SW480 (cell line): Measurements from ENCODE around the gene FAR2.
"Not testable (repeated sequence)": the region's sequence is repeated elsewhere in the genome, so short reads cannot be mapped to it uniquely, and the experiment has no call there.

ENCODE experiments used
- DNase-seq: peaks from one replicate; pipeline ENCODE4 v3.0.0-alpha.2; 2016; ENCODE audit warnings: low spot score

Gene FAR2

DNA sequence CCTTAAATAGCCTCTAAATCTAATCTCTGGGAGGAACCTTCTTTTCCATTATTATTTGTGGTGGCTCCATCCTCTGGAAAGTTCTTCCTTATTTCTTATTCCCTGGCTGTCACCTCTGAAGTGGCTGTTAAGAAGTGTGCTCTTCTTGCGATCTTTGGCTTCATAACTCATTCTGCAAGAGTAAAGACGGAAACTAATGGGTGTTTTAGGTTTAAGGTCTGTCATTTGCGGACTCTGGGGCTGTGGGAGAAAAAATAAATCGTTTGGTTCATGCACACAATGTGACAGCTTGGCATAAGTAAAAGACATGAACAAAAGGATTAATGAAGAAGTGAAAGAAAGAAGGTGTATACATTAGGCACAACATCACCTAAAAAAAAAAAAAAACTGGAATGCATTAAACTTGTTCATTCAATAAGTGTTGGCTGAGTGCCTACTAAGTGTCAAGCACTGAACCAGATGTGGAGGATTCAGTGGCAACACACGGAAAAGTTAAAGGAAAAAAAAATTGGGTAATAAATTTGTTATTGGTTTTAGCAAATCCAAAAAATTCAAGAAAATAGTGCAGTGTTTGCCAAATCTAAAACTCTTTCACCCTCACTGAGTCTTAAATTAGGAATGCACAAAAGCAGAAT lies 132.4 kb downstream of the FAR2 start:
- no peak for DNase-seq

DNA sequence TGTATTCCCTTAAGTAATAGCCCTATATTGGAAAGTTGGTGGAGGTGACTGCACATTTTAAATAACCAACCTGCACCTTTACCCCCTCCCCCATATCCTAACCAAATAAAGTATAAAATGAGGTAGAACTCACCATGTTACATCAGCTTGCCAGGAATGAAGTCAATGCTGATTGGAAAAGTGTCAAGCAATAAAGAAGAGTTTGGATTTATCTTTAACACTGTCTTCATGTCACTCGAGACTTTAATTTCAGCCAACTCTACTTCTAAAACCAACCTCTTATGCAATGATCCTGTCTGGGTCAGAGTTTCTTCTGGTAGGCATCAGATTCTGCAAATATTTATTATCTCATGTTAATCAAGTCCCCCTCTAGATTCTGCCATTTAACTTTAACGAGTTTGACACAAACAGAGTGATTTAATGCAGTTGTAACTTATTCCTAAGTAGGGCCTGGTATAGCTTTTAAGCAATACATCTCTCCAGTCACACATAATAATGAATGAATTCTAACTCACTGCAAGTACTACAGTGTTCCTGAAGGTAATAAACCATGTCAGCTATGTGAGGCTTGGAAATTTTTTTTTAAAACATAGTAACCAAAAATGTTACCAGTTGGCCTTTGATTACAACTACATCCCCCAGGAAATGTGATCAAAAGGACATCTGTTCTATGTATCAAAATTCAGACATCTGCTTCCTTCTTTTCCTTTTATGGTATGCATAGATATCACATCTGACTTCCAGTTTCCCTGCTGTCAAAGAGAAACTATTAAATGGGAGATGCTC lies 133.1 kb downstream of the FAR2 start:
- DNase-seq, result no peak

DNA sequence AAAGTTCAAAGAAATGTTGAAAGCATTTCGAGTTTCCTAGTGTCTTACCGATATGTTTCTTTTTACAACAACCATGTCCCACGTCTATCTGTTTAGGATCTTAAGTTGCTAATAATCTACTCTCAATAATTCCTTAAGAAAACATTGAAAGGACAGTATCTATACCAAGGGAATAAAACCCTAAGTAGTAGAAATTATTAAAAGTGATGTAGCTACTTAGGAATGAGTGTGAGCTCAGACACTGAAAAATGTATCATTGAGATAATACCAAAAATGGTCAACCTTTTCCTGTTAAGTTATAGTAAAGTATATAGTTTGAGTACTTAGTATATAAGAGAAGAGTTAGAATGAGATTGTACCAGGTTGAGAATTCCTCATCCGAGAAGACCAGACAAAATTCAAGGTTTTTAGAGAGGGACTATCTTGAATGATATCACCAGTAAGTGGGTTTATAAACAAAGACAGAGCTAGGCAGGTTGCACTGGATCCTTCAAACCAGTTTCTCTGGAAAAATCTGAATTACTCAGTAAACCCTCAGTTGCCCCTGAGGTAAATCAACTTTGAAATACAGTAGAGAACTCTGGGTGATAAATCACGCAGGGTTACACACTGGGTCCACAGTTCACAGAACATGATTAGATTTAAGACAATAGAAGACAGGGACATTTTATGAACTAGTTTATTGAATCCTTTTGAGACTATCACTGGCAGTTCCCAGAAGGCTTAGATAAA lies 135.1 kb downstream of the FAR2 start:
- DNase-seq, result no peak

DNA sequence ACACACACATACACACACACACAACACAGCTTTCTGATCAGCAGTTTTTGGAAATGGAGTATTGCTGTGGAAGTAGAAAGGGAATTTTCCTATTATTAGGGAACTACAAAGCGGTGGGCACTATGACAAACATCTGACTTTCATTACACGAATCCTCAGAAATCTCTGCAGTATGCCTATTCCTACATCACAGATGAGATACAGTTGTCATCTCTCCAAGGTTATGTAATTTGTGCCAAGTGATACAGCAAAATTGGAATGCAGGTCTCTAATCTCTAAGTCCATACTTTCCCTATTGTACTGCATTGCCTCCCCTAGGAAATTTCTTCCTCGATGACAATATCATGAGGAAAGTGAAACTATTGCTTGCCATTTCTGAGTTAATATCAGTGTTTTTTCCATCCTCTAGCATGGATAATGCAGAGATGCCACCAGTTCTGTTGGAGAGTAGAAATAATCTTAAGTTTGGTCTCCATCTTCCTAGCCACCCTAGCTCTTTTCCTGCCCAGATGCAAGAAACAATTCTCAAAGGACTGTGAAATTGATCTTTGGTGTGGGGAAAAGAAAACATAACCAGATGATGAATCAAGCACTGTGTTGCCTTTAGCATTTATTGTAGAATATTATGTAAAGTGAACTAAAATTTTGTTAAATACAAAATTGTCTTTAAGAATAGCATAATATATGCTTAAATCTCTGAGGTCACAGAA lies 137.2 kb downstream of the FAR2 start:
- no peak for DNase-seq

DNA sequence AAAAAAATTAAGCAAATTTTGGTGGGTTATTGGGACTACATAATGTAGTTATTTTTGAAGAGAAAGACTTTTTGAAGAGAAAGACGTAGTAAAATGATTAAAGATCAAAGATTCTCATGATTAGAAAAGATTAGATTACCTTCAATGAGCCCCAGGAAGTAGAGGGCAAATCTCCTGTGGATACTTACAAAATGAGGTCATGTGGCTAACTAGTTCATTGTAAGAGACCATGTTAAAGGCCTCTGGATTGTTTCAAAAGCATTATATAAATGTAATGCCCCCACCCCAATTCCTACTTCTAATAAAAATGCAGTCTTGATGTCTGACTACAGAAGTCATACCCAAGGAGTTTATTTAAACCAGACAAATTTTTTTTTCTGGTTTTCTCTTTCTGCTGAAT lies 138.5 kb downstream of the FAR2 start:
- DNase-seq, result no peak

DNA sequence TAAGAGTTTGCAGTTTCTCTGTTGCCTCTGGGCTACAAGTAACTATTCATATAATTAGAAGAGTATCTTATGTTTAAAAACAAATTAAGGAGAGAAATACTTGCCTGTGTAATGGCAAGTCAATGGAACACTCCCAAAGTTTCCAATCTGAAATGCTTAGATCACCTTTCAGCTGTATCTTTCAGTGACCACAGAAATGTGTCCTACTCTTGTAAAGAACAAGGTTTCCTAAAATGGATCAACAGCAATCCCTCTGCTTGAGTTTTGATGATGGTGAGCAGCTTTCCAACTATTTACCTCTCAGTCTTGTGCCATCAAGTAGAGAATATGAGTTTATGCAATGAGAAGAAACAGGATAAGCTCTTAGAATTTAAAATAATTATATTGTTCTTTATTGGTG lies 139.0 kb downstream of the FAR2 start:
- DNase-seq, result no peak

DNA sequence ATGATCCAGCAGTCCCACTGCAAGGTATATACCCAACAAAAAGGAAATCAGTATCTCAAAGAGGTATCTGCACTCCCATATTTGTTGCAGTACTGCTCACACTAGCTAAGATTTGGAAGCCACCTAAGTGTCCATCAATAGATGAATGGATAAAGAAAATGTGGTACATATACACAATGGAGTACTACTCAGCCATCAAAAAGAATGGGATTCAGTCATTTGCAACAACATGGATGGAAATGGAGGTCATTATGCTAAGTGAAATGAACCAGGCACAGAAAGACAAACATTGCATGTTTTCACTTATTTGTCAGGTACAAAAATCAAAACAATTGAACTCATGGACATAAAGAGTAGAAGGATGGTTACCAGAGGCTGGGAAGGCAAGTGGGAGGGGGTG lies 141.4 kb downstream of the FAR2 start:
- DNase-seq, result not testable (repeated sequence)

DNA sequence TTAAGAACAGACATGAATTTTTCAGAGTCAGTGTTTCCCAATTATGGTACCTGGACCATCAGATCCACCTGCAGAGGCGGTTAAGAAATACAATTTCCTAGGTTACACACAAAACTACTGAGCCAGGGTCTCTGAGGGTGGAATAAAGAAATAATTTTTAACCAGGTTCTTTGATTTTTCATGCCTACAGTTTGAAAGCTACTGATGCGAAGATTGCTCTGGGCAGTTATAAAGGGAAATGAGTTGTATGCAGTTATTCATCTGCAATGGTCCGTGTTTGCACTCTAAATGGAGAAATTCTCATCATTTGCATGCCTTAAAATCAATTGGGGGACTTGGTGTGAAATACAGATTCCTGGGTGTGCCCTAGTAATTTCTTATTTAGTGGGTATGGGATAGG lies 142.1 kb downstream of the FAR2 start:
- DNase-seq, result no peak

DNA sequence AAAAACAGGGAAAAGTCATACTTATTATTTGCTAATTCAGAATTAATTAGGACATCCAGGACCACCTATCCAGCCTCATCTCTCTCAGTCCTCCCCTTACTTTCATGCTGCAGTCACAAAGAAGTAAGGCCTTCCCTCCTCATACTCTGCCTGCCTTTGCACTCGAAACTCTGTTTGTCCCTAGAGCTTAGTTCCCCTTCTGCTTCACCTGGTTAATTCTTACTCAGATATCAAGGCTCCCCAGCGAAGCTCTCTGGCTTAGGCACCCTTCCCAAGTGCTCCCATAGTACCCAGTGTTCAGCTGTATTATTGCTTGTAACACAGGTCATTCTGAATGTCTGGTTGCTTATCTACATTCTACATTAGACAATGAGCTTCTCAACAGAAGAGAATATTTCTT lies 150.6 kb downstream of the FAR2 start:
- DNase-seq, result no peak

DNA sequence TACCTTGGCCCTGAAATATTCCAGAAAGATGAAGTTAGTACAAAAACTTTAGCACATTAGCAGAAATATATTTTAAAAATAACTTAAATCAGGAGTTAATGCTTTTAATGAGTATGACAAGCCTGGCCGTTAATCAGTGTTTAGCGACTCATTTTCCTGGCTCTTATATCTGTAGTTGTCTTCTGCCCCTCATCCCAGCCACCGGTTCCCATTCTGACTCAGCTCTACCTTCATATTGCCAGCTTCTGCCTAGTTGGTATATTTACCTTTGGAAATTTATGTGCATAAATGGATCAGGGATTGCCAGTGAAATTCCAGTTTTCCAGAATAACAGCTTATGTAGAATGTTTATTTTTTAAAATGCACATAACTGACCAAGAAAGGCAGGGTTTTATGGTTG lies 152.0 kb downstream of the FAR2 start:
- no peak for DNase-seq

DNA sequence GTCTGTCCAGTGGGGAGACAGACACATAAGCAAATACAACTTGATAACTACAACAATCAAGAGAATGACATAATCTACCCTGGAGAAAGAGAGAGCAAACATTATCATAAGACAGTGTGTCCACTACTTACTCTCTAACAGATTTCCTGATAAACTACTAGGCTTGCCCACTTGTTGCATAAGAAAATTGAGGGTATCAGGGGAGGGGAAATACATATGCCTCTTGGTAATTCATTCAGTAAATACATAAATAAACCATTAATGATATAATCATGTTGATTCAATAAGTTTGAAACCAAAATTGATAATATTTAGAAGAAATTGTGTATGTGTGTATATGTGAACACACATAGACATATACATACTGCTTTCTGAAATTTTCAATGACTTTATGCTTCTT lies 155.3 kb downstream of the FAR2 start:
- no peak for DNase-seq

DNA sequence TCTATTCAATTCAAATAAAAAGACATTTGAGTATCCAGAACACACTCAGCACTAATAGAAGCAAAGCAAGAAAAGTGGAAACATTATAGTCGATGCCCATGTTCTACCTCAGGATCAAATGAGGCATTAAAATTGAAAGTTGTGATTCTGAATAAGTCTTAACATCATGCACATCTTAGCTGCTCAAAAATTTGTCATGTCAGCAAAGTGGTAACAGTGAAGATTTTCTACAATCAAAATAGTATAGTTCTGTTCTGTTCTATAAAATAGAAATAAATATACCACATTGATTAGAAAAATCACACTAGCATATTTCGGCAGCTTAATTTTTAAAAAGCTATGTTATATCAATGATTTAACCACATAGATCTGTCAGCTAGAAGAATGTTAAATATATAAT lies 157.2 kb downstream of the FAR2 start:
- no peak for DNase-seq

DNA sequence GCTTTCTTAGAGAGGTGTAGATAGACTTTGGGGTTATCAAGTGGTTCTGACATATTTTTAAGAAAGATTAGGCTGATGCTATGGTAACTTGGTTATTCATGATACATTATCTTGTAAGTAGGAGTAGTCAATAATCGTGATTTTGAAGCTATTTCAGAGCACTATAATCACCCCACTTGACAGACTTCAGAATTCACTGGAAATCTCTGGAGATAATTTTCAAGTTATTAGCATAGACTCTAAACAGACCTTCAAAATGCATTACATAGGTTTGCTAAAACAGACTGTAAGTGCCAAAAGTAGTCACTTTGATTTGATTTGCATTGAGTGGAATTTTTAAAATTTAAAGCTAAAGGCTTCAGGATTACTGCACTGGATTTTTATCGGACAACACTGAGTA lies 157.6 kb downstream of the FAR2 start:
- DNase-seq, result no peak

DNA sequence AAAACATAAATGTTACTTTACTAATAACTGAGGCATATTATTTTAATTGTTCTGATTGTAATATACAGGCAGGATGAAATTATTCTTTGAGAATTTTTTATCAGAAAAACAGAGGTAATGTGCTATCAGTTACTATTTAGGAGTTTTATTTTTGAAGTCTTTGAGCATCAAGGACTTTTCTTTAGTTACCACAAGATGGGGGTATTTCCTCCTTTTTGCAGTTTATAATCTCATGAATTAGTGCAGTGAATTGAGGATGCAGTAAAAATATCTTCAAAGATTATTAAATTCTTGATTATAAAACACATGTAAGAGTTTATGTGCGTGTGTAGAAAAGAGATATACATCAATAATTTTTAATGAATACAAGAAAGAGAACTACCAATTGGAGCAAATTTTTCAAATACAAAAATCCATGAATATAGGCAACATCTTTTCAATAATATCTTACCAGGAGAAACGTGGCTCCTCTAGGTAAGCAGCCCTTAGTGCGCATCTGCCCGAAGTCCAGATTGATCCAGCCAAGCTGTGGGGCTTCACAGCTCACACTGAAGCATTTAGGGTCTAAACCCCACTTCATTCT lies 160.3 kb downstream of the FAR2 start:
- DNase-seq, result peak; percentile 15

DNA sequence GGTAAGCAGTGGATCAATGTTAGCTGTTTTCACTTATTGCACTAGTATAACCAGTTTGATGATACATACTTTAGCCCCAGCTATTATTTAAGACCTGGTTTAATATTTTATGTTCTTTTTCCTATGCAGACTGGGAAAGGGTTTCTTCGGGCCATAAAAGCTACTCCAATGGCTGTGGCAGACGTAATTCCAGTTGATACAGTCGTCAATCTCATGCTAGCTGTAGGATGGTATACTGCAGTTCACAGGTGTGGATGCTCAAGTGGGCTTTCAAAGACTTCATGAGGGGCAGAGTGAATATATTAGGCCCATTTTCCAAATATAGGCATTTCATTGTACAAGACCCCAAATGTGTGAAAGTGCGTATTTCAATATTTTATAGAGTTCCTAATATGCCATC lies 161.8 kb downstream of the FAR2 start:
- DNase-seq, result no peak

DNA sequence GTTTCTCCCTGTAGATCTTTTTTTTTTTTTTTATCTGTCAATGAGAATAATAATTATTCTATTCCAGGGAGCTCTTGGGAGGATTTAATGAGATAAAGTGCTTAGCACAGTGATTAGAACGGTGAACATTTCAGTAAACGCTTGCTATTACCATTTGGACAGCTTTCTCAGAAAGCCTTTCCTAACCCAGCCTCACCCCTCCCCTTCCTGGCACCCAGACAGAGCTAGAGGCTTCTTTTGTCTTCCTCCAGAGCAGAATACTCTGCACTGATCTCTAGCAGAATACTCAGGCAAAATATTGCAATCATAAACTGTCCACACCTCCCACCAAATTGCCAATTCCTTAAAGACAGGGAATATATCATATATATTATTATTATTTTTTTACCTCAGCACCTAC lies 165.3 kb downstream of the FAR2 start:
- DNase-seq, result no peak

DNA sequence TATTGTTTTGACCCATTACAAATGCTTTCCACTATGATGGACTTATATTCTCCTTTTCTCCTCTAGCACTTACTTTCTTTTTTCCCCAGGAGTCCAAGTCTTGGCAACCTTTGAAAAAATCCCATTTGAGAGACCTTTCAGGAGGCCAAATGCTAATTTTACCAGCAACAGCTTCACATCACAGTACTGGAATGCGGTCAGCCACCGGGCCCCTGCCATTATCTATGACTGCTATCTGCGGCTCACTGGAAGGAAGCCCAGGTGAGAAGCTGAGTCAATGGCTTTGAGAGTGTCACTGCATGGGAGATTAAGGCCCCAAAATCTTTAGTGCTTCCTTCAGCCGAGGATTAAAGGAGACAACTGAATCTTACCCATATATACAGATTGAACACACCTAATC lies 167.7 kb downstream of the FAR2 start:
- no peak for DNase-seq

DNA sequence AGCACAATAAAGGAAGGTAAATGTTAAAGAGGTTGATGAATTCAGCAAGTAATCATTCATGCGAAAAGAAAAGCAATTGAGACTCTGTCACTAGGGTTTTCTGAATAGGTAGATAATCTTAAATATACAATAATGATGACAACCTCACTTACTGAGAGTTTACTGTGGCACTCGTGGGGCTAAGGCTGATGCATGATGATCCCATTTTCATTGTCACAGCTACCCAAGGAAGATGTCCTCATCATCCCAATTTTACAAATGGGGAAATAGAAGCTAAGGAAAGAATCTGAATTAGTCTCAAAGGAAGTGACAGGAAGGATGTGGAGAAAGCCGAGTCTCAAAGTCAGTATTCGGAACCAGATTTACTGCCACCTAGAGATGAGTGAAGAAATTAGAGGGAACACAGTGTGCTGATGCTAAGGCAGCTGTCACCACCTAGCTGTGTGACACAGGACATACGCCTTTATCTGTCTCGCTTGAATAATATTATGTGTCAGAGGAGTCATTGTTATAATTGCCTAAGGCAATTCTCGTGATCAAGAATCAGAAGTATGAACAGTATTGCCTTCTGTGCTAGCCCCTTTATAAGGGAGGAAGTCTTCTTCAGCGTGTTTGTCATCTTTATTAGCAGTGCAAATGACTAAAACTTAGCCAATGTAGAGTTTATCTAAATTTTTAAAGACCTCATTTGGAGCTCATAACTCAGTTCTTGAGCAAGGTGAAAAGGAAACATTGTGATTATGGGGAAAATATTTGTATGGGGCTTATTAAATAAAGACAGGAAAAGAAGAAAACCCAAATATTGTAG lies 168.7 kb downstream of the FAR2 start:
- DNase-seq, result peak; percentile 88

DNA sequence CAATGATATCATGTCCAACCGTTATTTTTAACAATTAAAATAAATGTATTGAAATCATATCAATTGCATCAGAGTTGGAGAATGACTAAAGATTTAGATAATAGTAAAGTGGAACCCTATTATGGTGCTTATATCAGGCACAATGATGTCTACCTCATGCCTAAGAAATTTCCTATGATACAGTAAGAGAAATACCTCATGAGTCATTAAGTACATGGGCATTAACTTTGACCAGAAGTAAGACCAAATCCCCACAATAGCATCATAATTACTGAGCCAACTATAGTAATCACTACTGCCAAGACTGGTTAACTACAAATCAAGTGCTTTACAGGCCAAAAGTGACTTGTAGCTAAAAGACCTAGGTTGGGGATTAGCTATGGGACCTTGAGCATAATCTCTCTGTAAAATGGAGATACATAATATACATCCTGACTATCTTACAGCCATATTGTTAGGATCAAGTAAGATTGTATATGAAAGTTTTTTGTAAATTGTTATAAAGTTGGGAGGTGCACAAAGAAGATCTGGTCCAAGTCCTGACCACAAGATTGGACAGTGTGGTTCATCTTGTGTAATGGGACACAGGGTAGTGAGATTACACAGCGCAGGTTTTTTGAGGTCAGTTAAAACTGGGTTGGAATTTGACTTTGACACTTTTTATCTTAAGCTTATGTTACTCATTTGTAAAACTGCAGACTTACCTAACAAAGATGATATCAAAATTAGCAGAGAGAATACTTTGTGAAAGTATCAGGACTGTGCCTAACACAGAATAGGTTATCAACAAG lies 171.4 kb downstream of the FAR2 start:
- DNase-seq, result peak; percentile 7

DNA sequence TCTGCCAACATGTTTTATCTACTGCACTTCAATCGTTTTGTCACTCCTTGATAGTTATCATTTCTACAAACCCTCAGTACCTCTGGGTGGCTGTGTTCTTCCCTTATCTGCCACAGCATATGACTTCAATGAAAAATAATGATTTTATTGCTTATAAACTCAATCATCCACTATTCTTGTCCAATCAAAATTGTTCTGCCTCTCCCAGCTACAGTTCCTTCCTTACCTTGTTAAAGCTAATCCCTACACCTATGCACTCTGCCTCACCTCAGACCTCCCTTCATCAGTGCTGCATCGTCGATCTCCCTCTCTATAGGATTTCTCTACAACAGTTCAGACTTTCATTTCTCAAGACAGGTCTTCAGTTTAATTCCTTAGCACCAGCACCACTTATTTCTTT lies 173.1 kb downstream of the FAR2 start:
- no peak for DNase-seq

DNA sequence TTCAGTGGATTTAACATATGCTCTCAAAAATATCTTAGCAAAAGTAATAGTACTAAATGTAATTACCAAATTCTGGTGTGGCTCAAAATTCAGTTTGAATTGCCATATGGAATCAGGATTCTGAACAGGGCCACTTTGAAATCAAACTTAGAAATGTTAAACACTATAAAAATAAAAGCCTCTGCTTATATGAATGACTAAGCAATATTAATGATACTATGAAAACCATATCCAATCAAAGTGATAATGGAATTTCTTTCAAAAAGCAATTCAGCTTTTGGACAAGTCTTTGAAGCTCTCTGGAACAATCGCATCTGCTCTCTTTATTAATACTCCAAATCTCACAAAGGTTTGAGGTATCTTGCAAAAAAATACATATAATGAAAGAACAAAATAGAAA lies 180.3 kb downstream of the FAR2 start:
- DNase-seq, result no peak
